Fibroblast of mammary gland (primary cell): ENCODE measurements around the gene FGFR3.

Source experiments
- DNase-seq: peaks from one replicate; pipeline ENCODE4 v3.0.0-alpha.2; 2010; ENCODE audit warnings: low read depth
- H3K4me3 ChIP-seq: 2 replicates; pipeline ENCODE4 v1.5.1; 2011; ENCODE audit warnings: low read depth, mild to moderate bottlenecking, low read length, moderate library complexity; ENCODE audit not compliant: control insufficient read depth
- TF ChIP-seq, protein P1 (sequence below): conservative IDR thresholded peaks from 2 replicates; pipeline ENCODE4 v1.5.1; 2011; ENCODE audit warnings: low read depth, low read length, inconsistent platforms; ENCODE audit not compliant: control insufficient read depth, insufficient read depth

Gene FGFR3

DNA sequence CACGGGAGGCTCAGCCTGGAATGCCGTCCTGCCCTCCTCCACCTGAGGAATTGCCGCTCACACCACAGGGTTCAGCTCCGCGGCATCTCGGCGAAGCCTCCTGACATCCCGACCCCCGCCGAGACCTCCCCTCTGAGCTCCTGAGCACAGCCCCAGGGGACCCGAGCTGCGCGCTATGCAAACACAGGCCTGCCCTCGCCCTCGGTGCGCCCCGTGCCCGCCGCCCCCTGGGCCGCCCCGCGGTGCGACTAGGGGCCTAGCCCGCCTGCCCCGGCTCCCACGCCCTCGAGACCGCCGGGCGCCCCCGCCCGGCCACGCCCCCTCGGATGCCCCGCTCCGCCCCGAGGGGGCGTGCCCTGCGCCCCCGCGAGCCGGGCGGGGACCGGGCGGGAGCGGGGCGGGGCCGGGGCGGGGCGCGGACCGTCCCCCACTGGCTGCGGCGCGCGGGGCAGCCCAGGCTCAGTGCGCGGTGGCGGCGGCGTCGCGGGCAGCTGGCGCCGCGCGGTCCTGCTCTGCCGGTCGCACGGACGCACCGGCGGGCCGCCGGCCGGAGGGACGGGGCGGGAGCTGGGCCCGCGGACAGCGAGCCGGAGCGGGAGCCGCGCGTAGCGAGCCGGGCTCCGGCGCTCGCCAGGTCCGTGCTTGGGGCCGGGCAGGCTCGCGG is at the start of gene FGFR3:
FGFR3 (plus strand) TSS at position 462 of the 664 bp plus-strand sequence. CDS start 642 bp downstream, outside the sequence.
- DNase-seq = no peak
- no peak within 1 kb of the TSS for H3K4me3 ChIP-seq

DNA sequence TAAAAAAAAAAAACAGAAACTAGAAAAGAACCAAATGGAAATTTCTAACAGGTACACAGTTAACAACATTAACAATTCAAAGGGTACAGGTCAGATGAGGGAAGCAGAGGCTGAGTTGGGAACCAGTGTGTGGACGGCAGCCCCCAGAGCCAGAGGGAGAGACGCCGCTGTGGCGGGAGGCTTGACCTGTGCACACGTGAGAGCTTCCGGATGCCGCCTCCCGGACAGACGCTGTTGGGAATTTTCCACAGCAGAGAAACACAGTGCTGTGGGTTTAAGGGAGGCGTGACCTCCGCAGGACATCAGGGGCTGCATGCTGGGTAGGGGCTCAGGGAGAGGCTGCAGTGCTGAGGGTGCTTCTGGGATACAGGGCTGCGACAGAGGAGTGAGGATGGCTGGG is 49.5 kb upstream of the FGFR3 start:
- no peak for DNase-seq
- TF ChIP-seq, protein P1, sequence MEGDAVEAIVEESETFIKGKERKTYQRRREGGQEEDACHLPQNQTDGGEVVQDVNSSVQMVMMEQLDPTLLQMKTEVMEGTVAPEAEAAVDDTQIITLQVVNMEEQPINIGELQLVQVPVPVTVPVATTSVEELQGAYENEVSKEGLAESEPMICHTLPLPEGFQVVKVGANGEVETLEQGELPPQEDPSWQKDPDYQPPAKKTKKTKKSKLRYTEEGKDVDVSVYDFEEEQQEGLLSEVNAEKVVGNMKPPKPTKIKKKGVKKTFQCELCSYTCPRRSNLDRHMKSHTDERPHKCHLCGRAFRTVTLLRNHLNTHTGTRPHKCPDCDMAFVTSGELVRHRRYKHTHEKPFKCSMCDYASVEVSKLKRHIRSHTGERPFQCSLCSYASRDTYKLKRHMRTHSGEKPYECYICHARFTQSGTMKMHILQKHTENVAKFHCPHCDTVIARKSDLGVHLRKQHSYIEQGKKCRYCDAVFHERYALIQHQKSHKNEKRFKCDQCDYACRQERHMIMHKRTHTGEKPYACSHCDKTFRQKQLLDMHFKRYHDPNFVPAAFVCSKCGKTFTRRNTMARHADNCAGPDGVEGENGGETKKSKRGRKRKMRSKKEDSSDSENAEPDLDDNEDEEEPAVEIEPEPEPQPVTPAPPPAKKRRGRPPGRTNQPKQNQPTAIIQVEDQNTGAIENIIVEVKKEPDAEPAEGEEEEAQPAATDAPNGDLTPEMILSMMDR = no peak
- H3K4me3 ChIP-seq = no peak overlapping the region

More for the DNA sequence above, at the start of gene FGFR3:
- TF ChIP-seq, protein P1 = no peak

DNA sequence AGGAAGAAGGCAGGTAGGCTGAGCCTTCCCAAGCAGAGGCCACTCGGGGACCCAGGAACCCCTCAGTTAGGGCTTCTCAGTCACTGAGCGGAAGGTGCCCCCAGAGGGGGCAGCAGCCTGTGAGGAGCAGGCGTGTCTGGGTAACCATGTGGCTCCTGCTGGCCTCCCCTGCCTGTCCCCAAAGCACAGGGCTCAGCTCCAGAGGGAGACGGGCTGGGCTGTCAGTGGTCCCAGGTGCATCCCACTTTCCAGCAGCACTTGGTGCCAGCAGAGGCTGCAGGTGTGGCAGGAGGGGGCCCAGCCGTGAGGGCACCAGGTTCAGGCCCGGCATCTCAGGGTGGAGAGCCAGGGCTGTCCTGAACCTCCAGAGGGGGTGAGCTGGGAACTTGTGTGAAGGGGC is 49.1 kb upstream of the FGFR3 start:
- DNase-seq = no peak
- TF ChIP-seq, protein P1 = no peak
- H3K4me3 ChIP-seq = no peak overlapping the region

DNA sequence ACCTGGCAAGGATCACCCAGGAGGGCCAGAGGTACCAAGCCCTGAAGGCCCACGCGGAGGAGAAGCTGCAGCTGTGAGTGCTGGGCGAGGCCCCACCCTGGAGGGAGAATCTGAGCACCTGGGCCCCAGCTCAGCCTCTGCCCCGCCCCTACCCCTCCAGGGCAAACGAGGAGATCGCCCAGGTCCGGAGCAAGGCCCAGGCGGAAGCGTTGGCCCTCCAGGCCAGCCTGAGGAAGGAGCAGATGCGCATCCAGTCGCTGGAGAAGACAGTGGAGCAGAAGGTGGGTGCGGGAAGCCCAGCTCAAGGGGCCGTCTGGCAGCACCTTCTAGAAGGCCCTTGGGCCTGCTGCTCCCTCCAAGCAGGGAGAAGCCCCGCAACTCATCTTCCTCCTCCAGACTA is 48.5 kb upstream of the FGFR3 start:
- no peak for DNase-seq
- H3K4me3 ChIP-seq = no peak overlapping the region
- TF ChIP-seq, protein P1 = no peak

DNA sequence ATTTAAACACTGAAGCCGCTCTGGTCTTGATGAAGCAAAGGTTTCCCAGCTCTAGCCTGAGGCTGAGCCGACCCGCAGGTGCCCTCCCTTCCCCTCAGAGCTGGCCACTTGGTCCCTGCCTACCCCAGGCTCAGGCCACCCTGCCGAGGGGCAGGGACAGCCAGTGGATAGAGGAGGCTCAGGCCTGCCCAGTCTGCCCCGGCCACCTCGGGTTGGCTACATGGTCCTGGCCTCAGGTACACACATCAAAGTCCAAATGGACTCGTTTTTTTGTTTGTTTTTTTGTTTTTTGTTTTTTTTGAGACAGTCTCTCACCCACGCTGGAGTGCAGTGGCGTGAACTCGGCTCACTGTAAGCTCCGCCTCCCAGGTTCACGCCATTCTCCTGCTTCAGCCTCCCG is 47.9 kb upstream of the FGFR3 start:
- TF ChIP-seq, protein P1 = no peak
- H3K4me3 ChIP-seq = no peak overlapping the region
- DNase-seq = no peak

DNA sequence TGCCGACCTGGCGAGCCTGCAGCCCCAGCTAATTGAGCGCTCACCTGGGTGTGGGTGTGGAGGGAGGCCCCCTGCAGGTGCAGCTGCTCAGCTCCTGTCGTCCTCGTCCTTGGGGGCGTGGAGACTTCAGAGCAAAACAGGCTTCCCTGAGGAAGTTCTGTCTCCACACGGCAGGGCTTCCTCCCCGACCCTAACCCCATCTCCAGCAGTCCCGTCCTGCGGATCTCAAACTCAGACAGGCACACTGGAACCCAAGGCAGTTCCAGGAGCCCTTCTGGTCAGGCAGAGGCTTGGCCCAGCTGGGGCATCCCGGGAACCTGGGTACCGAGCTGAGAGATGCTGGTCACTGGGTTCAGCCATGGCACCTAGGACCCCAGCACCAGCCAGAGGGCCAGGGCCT is 47.4 kb upstream of the FGFR3 start:
- TF ChIP-seq, protein P1 = no peak
- no peak for DNase-seq
- H3K4me3 ChIP-seq = no peak overlapping the region
